Ammon's horn (tissue), 1 donor: ENCODE measurements around the gene ANGPTL5.
"Not testable (repeated sequence)": the region's sequence is repeated elsewhere in the genome, so short reads cannot be mapped to it uniquely, and the experiment has no call there.

Source experiments
- DNase-seq: peaks from one replicate; pipeline ENCODE4 v3.0.0-alpha.2; 2016; ENCODE audit warnings: low spot score

ANGPTL5 gene

GRCh38 chr11:101916422-101916821 is at the start of gene ANGPTL5:
Gene ANGPTL5, minus strand, starts transcription at chr11:101916522. Its CDS starts 8,613 bp downstream, at chr11:101907909.
- DNase-seq: no peak

DNA sequence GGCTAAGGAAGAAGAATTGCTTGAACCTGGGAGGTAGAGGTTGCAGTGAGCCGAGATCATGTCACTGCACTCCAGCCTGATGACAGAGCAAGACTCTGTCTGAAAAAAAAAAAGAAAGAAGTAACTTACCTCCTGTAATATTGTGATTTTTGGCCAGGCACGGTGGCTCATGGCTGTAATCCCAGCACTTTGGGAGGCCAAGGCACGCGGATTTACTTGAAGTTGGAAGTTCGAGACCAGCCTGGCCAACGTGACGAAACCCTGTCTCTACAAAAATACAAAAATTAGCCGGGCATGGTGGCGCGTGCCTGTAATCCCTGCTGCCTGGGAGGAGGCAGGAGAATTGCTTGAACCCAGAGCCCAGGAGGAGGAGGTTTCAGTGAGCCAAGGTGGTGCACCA is 47.9 kb upstream of the ANGPTL5 start:
- DNase-seq: not testable (repeated sequence)

DNA sequence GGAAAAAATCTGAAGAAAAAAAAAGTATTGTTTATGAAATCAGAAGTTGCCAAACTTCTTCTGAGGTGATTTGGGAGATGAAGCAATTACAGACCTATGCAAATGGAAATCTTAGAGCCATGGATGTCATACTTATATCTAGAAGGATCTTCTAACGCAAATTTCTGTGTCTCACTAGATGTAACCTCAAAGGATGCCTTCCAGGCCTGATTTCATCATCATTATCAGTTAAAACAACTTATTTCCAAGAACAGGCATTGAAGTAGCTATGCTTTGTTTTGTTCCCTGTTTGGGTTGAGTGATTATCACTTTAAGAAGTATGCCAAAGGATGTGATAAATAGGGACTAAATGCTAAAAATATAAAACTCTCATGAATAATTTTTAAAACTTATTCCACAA is 43.9 kb upstream of the ANGPTL5 start:
- no peak for DNase-seq

DNA sequence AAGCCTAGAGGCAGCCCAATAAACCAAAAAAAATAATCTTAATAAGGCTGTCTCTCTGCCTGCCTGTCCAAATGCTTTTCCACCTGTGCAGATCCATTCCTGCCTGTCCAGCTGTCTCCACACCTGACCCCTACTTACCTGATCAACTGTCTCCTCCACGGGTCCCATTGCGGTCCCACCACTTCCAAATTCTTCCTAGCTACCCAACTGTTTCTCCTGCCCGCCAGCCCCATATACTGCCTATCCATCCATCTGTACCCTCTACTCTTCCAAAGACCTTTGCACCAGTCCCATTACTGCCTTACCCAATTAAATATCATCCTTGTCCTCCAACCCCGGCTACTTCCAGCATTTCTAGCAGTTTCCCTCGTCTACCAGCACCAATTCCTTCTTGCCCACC is 39.4 kb upstream of the ANGPTL5 start:
- DNase-seq: no peak

- no peak for DNase-seq
Measured at GRCh38 chr11:101955278-101955677, 39.0 kb upstream of the ANGPTL5 start.

DNA sequence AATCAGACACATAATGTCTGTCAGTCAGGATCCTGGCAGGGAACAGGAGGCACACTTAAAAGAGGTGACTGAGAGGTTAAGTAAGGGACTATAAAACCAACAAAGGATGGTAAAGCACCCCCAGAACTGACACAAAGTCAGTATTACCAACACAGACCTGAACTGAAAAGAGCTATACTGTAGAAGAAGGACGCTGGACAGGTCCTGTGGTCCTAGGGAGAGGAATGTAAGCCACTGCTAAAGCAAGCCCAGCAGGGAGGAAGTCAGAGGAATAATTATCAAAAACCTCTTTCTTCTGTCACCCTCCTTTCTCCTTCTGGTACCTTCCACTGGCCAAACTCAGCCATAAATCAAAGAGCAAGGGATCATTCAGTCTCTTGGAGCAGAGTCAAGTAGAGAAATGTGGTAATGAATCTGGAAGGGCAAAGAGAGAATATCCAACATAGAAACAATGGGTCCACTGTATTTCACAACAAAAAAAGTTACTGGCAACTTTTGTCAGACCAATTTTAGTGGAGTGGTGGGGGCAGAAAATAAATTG is 33.4 kb upstream of the ANGPTL5 start:
- DNase-seq: no peak

- DNase-seq: no peak
Measured at GRCh38 chr11:101945448-101945847, 29.1 kb upstream of the ANGPTL5 start.

GRCh38 chr11:101944923-101945322 is 28.6 kb upstream of the ANGPTL5 start:
- no peak for DNase-seq

- no peak for DNase-seq
Measured at GRCh38 chr11:101940901-101941520, 24.7 kb upstream of the ANGPTL5 start.

DNA sequence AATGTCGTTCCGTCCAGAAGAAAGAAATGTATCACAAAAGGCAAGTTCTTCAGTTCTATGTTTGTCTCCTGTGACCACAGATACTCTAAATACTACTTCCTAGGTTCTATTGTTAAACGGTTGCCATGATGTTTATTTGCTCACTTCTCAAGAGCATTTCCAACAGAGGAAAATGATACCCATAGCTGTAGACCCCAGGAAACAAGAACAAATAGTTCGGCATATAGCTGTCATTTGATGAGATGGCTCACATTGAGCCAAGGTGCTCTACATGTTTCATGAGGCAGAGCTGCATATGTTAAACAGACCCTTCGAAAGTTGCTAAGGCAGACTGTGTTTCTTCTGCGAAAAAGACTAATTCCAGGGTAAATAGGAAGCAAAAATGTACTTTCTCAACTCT is 15.4 kb upstream of the ANGPTL5 start:
- no peak for DNase-seq

DNA sequence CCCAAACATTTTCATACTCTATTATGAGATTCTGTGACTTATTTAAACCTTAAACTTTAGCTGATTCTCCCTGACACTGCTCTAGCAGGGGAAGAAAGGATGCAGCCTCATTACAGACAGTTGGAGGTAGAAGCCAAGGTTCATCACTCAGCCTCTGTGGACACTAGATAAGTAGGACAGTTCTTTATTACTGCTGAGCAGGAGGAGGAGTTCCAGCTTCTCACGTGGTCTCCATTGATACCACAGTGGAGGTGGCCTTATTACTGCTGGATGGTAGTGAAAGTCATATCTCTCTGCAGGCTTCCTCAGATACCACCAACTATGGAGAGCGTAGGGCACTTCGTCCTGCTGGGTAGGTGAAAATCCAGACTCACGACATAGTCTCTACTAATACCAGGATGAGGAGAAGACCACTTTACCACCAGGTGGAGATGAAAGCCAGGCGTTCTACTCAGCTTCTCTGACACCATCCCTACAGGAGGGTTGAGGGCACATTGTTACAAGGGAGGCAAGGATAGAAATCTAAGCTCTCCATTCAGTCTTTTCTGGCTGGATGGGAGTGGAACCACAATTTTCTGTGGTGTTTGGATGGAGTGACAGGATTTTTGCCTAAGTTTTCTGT is 13.1 kb upstream of the ANGPTL5 start:
- DNase-seq: no peak

- DNase-seq: no peak
Measured at GRCh38 chr11:101923554-101923953, 7.2 kb upstream of the ANGPTL5 start.

DNA sequence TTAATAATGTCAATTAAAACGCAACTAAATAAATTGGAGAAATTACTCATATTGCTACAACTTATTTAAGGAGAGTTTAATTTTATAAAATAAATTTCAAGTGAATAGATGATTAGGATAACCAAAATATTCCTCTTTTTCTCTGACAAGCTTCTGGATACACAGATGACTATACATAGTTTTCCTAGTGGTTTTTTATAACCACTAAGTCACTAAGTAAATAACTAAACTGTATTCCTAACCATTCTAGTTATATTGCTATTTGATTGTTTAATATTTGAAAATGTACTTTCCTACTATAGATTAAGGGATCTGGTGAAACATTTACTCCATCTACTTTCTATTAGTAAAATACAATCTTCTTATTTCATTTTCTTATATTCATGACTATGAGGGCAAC is 4.7 kb upstream of the ANGPTL5 start:
- DNase-seq: no peak

- DNase-seq: no peak
Measured at GRCh38 chr11:101917226-101917625, 904 bp upstream of the ANGPTL5 start.

- DNase-seq: peak; percentile 43
Measured at GRCh38 chr11:101915791-101916291, 481 bp downstream of the ANGPTL5 start.

DNA sequence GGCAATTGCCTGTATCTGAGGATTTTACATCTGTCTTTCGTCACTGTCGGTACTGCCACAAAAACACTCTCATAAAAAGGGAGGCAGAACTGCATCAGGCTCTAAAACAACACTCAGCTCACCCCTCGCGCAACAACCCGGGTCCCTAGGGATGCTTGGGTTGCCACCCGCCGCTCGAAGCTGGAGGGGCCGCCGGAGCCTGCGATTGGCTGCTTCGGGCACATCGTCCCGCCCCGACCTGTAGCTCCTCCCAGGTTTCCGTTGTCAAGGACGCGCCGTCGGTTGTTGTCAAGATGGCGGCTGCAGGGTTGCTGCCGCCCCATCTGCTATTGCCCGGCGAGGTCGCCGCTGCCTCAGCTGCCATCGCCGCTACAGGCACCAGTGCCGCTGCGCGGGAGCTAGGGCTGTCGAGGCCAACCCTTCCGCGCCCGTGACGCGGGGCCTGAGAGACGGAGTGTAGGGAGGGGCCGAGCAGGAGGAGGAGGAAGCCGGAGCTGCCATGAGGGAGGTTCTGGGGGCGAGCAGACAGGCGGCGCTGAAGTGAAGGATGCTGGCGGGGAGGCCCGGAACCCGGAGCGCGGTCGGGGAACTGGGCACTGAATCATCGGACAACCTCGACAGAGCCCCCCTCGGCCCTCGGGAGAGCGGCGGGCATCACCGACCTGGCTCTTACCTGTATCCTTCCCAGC is 1.4 kb downstream of the ANGPTL5 start, which contains the start of gene CEP126:
Gene CEP126, plus strand, starts transcription at position 273 of the 689 bp plus-strand sequence. Its CDS starts 275 bp downstream, at position 548.
- peak; percentile 98 for DNase-seq

GRCh38 chr11:101914341-101914737 is 2.0 kb downstream of the ANGPTL5 start:
- DNase-seq: peak; percentile 14

- no peak for DNase-seq
Measured at GRCh38 chr11:101913656-101914055, 2.7 kb downstream of the ANGPTL5 start.

DNA sequence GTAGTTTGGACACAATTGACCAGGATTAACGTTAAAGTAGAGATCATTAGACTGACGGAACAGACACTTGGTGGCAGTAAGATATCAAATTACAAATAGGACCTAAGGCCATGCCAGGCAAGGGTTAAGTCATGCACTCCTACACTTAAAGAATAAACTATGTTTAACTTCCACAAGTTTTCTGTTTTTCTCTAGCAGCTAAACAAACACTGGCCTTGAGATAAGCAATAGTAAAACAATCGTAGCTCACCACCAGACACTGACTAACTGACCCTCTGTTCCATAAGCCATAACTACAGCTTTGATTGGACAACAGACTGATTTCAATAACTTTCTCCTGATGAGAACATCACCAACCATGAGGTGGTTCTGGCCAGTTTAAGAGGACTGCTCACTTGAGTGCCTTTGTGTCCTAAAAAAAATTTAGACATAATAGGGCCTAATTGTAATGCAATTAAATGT is 3.5 kb downstream of the ANGPTL5 start:
- no peak for DNase-seq

DNA sequence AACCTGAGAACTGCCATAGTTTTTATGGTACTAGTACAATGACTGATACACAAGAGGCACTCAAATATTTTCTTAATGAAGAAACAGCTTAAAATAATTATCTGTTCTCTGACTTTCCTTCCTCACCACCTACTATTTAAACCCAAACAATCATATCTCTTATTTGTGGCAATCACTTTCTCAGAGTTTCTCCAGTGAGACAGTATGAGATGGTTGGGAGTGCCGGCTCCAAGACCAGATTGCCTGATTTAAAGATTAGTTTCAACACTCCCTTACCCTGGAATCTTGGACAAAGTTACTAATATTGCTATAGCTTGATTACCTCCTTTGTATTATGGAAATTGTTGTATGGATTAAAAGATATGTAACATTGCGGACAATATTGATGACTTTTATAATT is 7.2 kb downstream of the ANGPTL5 start:
- DNase-seq: no peak

- DNase-seq: no peak
Measured at GRCh38 chr11:101907815-101908214, 8.5 kb downstream of the ANGPTL5 start.

DNA sequence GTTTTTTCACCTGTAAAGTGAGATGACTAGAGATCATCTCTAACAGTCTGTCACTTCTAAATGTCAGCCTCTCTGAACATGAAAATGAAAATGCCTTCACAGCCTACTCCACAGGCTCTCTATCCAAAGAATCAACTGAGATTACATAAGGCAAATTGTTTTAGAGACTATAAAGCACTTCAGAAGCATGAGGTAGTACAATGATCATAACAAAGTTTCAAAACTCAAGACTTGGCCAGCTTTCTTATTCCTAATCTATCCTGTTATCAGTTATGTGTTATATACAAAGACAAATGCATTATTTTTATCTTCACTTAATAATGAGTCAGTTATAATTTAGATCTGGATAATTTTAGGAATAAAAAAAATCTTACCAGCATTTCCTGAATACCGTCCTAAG is 21.8 kb downstream of the ANGPTL5 start:
- no peak for DNase-seq

GRCh38 chr11:101889767-101890166 is 26.6 kb downstream of the ANGPTL5 start:
- peak; percentile 12 for DNase-seq
